Upper lobe of right lung (tissue), 1 donor: ENCODE results near the gene RBM10. TPM values are rescaled to one million over a fixed set of nuclear protein-coding genes. Genes with fewer than 3 reads are reported as not detected.

Experiments
- ATAC-seq: fragments of 200-7000 bp; cut with Tn5 transposase; one replicate; pipeline ENCODE4 v1.9.1; 2020; ENCODE audit warnings: mild to moderate bottlenecking, moderate library complexity
- DNase-seq: peaks from one replicate; pipeline ENCODE4 v3.0.0-alpha.2; 2020
- H3K27ac ChIP-seq: fragments of 200-600 bp; one replicate; pipeline ENCODE4 v1.8.0; 2022
- H3K27me3 ChIP-seq: fragments of 200-600 bp; one replicate; pipeline ENCODE4 v1.8.0; 2022; ENCODE audit warnings: mild to moderate bottlenecking
- H3K36me3 ChIP-seq: fragments of 200-600 bp; one replicate; pipeline ENCODE4 v1.8.0; 2022
- H3K4me1 ChIP-seq: fragments of 200-600 bp; one replicate; pipeline ENCODE4 v1.8.0; 2022
- H3K4me3 ChIP-seq: fragments of 200-600 bp; one replicate; pipeline ENCODE4 v1.8.0; 2022; ENCODE audit warnings: mild to moderate bottlenecking
- H3K9me3 ChIP-seq: fragments of 200-600 bp; one replicate; pipeline ENCODE4 v1.8.0; 2022
- CTCF ChIP-seq: fragments of 200-600 bp; IDR thresholded peaks from one replicate; pipeline ENCODE4 v1.8.0; 2022; ENCODE audit warnings: antibody characterized with exemption
- intact Hi-C: fragments of 100-400 bp; cut with DNase I; formaldehyde crosslinking; loops from one replicate; pipeline ENCODE4 v1.11.0; 2022
- total RNA-seq: library from RNA; stranded (reverse); fragmentation: NEBNext Ultra II Directional; extraction: Animal tissue kit (Norgen Biotek cat#: 25700); gene quantifications from one replicate; pipeline ENCODE4 v1.2.1, GENCODE V29; 2021
- donor health status: DM: no; HTN: yes; CAD: no; lungs with severe emphysema.

RBM10 gene
- total RNA-seq, 1 donor from 2014 or later = 31.9 TPM

- DNase-seq (no peak), ATAC-seq (no peak)
- Histone ChIP-seq H3K4me1 (no peaks in the 10 kb centered on the region), H3K4me3 (no peak overlapping the region), H3K27ac (no peak overlapping the region), H3K36me3 (peaks cover 62% of the 10 kb centered on the region), H3K27me3 (no peaks in the 10 kb centered on the region), H3K9me3 (no peaks in the 10 kb centered on the region)
- no peak for TF ChIP-seq CTCF
- intact Hi-C loops = no loop called here
These were observed 59.9 kb downstream of the RBM10 start for GRCh38 chrX:47204970-47205369.

- Histone ChIP-seq H3K36me3 (peaks cover 62% of the 10 kb centered on the region), H3K9me3 (no peaks in the 10 kb centered on the region), H3K27me3 (no peaks in the 10 kb centered on the region), H3K27ac (no peak overlapping the region), H3K4me3 (no peak overlapping the region), H3K4me1 (no peaks in the 10 kb centered on the region)
- intact Hi-C loops = no loop called here
- no peak for DNase-seq
- ATAC-seq = no peak
- TF ChIP-seq CTCF = no peak
These were observed 61.3 kb downstream of the RBM10 start for GRCh38 chrX:47206316-47206715.

GRCh38 chrX:47208108-47208507 lies 63.1 kb downstream of the RBM10 start:
- H3K27ac ChIP-seq = no peak overlapping the region
- no peak overlapping the region for H3K4me3 ChIP-seq
- no peaks in the 10 kb centered on the region for H3K4me1 ChIP-seq
- H3K27me3 ChIP-seq = no peaks in the 10 kb centered on the region
- ATAC-seq = no peak
- DNase-seq = no peak
- TF ChIP-seq CTCF = no peak
- H3K9me3 ChIP-seq = no peaks in the 10 kb centered on the region
- intact Hi-C loops = no loop called here
- peaks cover 60% of the 10 kb centered on the region for H3K36me3 ChIP-seq

GRCh38 chrX:47209508-47210238 lies 64.7 kb downstream of the RBM10 start:
- no peak overlapping the region for H3K4me3 ChIP-seq
- no peak for TF ChIP-seq CTCF
- no peaks in the 10 kb centered on the region for H3K9me3 ChIP-seq
- H3K27ac ChIP-seq = no peak overlapping the region
- H3K27me3 ChIP-seq = no peaks in the 10 kb centered on the region
- ATAC-seq (no peak), DNase-seq (no peak)
- intact Hi-C loops = no loop called here
- H3K4me1 ChIP-seq = no peaks in the 10 kb centered on the region
- peaks cover 61% of the 10 kb centered on the region for H3K36me3 ChIP-seq

GRCh38 chrX:47210661-47211425 lies 65.8 kb downstream of the RBM10 start:
- no peak overlapping the region for H3K4me3 ChIP-seq
- no peaks in the 10 kb centered on the region for H3K4me1 ChIP-seq
- no peaks in the 10 kb centered on the region for H3K27me3 ChIP-seq
- peaks cover 70% of the 10 kb centered on the region for H3K36me3 ChIP-seq
- H3K9me3 ChIP-seq = no peaks in the 10 kb centered on the region
- ATAC-seq = no peak
- intact Hi-C loops = no loop called here
- no peak overlapping the region for H3K27ac ChIP-seq
- TF ChIP-seq CTCF = no peak
- no peak for DNase-seq
